HG03520 (cell line): Measurements from ENCODE around the gene IRAK4.

Experiments
- ATAC-seq: cut with Tn5 transposase; IDR thresholded peaks from one replicate; pipeline ENCODE4 v1.9.1; 2021; ENCODE audit warnings: mild to moderate bottlenecking, moderate library complexity; ENCODE audit not compliant: unreplicated experiment

IRAK4 gene

DNA sequence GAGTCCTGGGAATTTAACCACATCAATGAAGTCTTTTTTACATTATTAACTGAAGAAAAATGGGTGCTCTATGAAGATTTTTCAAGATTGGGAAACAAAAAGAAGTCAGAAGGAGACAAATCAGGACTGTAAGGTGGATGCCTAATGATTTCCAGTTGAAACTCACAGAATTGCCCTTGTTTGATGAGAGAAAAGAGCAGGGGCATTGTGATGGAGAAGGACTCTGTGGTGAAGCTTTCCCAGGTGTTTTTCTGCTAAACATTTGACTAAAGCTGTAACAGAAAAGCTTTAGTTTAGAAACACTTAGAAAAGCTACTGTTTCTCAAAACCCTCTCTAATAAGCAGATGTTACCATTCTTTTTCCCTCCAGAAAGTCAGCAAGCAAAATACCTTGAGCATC is 5.8 kb downstream of the IRAK4 start:
- no peak for ATAC-seq

DNA sequence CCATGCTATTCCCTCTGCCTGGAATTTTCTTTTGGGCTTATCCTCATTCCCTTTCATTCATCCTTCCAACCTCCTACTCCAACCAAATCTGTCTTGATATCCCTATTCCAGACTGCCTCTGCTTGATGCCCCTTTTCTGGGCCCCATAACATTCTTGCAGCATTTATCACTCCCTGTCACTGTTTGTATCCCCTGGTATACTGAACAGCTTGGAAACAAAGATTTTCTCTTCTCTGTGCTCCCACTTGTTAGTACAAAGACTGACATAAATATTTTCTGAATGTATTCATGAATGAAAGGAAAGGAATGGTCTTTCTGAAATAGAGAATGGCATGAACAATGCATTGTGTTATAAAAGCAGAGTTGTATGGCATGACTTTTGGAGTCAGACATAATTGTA is 7.5 kb downstream of the IRAK4 start:
- ATAC-seq: no peak

DNA sequence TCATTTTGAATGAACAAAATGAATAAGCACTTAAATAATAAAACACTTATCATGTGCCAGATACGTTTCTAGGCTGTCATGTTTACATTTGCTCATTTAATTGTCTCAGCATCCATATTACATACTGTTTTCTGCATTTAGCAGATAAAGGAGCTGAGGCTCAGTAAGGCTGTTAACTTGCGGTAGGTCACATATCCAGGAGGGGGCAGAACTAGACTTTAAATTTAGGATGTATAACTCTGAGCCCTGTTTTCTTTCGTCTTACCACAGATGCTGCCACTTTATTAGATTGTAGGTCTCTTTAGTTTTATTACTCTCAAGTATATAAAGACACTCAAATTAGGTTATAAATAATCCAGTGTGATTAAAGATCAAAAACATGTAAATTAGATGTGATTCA is 17.7 kb downstream of the IRAK4 start:
- no peak for ATAC-seq

DNA sequence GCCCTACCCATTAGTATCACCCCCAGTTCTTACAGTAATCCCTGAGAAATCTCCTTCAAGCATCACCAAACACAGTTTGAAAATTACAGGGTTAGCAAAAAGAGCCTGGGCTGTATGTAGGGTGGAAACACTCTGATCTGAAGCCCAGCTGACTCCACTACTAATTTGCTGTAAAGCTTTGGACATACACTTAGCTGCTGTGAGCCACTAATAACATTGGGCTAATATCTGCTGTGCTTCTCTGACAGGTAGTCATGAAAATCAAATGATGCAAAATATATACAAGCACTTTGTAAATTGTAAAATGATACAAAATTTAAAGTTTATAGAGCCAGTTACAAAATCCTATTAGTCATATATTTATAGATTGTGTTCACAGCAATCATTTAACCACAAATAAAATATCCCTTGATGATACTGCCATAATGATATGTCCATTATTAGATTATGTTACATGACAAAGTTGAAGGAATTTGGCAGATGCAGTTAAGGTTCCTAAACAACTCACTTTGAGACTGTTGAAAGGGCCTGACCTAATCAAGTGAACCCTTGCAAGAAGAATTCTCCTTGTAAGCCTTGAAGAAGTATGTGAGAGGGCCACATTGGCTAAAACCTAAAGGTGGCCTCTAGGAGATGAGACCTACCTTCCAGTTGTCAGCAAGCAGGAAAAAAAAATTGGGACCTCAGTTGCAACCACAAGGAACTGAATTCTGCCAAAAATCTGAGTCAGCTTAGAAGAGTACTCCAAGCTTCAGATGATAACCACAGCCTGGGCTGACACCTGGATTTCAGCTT is 28.3 kb downstream of the IRAK4 start:
- ATAC-seq: no peak

DNA sequence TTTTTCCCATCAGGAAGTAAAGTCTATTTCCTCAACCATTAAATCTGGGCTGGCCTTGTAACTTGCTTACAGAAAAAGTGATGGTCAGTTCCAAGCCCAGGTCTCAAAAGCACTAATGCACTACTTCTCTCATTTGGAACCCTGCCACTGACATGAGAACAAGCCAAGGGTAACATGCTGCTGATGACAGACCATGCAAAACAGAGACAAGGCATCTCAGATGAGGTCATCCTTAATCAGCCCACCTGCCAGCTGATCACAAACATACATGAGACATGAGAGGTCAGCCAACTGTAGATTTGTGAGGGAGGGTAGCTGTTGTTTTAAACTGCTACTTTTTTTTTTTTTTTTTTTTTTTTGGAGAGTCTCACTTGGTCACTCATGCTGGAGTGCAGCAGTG is 31.2 kb downstream of the IRAK4 start:
- ATAC-seq: no peak

DNA sequence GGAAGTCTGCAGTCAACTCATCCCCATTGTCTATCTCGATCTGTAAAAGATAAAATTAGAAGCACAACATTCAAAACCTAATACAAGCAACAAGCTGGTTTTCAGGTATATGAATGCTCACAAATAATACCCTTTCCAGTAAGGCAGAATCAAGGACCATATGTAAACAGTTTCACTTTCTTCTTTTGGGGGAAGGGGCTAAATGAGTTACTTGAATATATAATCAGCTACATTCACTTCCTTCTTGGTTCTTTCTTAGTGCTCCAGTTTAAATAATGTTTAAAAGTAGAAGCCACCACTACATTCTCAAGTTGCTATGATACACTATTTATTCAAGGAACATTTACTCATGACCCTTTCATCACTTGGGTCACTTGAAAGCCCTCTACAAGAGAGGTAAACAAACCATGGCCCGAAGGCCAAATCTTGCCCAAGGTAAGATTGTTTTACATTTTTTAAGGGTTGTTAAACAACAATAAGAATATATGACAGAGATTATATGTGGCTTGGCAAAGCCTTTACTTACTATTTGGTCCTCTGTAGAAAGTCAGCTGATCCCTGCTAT is 37.0 kb downstream of the IRAK4 start:
- ATAC-seq: no peak

DNA sequence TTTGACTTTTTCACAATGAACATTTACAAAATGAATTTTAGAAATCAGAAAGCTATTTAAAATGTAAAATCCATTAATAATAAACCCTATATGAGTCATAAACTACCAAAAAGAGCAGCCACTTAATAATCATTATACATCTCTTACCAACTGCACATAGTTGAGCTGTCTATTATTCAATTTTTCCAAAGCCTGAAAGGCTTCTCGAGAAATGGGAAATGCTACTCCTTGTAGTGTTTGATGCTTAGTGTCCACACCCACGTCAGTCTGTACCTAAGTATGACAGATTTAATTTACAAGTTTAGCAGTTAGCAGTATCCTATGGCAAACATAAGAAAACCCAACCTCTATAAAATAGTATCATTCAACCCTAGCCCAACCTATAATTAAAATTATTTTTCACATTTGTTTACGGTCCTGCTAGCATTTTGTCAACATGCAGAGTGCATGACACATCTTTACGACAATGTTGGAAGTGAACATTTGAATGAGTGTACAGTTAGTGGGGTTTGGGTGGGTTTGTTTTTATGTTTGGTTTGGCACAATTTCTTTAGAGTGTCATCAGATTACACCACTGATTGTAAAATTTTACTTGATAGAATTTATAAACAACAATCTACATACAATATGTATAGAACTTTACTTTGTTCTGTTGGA is 38.9 kb downstream of the IRAK4 start:
- ATAC-seq: no peak

DNA sequence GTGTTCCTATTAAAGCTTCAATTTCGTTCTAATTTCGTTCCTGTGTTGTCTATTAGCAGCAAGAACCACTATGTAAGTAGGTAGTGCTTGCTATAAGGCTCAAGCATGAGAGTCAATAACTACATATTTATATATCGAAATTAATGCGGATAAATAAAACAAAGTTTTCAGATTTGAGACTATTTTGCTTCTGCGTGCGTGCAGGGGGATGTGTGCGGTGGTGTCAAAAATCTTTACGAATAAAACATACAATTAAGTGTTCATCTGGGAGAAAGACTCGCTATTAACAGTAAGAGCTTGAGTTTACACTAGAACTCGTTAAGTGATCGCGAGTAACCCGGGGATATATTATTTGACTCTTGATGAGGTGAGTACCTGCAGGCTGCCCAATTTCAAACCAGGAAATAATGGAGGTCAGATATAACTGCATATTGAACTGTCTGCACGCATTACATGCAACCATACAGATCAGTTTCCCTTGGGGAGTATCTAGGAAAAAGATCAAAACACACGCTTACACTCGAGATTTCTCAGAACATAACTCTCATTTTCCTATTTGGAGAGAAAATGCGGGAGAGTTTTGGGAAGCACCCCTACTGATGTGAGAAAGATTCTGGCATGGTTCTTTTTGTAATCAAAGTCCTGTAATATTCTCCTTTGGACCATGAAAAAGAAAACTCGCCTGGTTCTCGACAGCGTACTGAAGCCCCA is 46.6 kb downstream of the IRAK4 start:
- no peak for ATAC-seq

DNA sequence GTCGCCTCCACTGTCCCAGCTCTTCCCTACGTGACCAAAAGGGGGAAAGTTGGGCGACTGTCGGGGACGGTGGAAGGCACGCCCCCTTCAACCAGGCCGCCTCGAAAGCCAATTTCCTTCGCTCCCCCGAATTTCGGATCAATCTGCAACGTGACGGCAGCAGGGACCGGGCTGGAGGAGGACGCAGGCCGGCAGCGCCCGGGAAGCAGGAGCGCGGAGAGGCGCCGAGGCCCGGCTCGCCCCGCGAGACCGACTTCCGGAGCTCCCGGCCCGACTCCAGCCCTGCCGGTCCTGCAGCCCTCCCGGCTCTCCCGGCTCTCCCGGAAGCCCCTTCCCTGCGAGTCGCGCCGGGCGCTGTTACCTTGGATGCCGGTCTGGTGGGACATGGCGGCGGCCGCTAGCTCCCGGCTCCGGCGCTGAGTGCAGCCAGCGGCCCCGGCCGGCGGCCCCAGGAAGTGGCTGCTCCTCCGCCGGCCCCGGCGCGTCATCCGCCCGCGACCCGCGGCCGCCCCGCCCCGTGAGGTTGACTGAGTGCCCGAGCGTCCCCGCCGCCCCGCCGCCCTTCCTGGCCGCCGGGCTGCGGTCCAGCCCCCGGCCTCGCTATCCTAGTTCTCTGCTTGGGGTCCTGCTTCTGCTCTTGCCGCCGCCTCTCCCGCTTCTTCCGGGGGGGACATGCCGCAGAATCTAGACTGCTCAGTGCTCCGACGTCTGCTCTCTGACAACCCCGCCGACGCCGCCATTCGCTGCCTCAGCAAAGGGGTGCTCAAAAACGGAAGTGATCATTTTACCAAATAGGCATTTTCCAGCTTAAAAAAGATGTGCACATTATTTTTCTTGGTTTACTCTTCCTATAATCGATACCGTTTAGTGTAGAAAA is 47.3 kb downstream of the IRAK4 start, which contains the start of gene TWF1:
Gene TWF1 (minus strand): TSS at position 458 of the 877 bp plus-strand sequence. CDS start 72 bp downstream, at position 386.
- peak; percentile 91 for ATAC-seq

DNA sequence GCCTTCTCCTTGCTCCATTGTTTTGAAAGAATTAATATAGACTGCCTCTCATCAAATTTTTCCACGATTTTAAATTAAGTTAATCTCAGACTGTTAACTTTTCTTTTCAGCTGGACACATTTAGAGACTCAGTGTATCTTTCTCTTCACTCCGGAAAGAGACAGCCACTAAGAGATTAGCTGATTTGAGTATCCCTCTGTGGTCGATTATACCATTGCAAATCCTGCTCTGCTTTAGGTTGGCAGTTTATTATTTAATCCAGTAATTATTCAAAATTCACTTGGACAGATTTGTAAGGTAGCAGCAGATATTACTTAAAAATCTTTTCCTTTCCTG is 48.0 kb downstream of the IRAK4 start:
- no peak for ATAC-seq

DNA sequence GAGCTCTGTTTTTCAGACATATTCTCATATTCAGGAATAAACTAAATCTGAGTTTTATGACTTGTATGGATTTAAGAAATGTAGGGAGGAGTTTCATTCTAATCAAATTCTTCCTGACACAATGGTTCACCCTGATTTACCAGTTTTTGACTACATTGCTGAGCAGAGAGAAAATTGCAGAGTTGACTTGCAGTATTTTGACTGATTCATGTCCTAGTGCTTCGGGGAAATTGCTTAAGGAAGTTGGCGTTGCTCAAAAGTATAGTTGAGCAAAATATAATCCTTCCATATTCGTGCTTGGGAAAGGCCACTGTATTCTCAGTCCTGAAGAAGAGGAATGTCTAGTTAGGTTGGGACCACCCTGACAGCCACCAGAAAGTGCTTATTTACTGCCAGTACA is 48.6 kb downstream of the IRAK4 start:
- ATAC-seq: no peak

DNA sequence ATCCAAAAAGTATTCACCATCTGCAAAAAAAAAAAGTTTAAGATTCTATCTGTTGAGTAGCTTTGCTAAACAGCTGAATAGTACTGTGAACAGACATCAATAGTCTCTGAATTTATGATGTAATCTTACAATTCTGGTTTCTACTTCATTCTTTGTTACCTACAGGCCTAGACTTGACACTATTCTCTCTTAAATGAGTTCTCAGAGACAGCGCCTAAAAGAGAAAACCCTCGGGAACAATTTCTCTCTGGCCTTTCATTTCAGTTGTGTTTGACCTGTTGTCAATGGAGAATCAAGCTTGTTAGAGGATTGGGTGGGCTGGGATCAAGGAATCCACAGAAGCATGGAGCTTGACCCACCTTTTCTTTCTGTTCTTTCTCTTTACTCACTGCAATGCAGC is 53.3 kb downstream of the IRAK4 start:
- ATAC-seq: no peak

DNA sequence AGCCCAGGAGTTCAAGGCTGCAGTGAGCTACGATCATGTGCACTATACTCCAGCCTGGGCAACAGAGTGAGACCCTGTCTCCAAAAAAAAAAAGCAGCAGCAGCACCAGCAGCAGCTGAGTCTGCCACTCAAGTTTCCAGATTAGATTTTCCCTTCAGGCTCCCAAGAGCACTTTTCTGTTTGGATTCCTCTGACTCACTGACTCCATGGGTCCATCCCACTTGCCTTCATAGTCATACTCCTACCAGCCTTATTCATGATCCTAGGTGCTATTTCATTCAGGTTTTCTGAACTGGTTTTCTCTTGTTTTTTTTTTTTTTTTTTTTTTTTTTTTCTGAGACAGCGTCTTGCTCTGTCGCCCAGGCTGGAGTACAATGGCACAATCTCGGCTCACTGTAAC is 54.2 kb downstream of the IRAK4 start:
- ATAC-seq: no peak

DNA sequence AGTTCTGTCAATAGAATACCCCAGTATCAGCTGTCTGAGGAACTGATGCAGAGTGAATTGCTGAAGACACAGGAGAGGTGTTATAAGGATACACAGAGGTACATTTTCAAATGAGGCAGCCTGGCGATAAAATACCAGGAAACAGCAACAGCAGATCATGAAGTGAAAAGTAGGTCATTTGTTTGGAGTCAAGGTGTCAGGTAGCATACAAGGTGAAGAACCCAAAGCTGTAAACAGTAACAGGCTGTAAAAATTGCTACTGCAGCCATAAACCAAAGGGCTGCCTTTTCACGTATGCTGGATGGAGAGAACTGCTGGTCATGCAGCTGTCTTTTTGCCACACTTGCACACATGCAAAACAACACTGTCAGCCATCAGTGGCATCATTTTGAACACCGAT is 56.7 kb downstream of the IRAK4 start:
- no peak for ATAC-seq

DNA sequence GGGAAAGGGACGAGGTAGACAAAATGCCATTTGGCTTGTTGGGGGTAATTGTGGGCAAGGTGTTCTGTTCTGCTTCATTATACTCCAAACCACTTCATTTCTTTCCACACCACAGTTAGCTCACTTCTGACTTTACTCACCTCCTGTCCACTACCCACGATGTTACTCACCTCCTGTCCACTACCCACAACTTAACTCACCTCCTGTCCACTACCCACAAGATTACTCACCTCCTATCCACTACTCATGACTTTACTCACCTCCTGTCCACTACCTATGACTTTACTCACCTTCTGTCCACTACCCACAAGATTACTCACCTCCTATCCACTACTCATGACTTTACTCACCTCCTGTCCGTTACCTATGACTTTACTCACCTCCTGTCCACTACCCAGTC is 57.4 kb downstream of the IRAK4 start:
- no peak for ATAC-seq

DNA sequence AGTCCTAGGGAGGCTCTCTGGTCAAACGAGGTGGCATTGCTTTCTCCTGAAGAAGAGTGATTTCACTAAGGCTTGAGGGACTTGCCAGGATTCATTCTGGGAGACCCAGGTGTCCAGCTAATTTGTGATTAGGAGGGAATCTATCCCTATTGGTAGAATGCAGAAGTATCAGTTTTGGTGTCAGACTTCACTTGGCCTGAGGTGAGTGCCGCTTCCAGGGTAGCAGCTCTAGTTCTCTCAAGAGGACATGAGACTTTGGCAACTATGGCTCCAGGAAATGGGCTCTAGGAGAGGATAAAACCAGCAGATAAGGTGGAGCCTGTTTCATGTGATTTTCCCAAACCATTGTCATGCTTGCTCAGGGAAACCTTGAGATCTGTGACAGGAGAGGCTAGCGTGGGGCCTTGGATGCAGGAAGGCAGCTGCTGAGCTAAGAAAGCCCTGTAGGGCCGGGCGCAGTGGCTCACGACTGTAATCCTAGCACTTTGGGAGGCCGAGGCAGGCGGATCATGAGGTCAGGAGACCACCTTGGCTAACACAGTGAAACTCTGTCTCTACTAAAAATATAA is 65.5 kb downstream of the IRAK4 start:
- no peak for ATAC-seq

DNA sequence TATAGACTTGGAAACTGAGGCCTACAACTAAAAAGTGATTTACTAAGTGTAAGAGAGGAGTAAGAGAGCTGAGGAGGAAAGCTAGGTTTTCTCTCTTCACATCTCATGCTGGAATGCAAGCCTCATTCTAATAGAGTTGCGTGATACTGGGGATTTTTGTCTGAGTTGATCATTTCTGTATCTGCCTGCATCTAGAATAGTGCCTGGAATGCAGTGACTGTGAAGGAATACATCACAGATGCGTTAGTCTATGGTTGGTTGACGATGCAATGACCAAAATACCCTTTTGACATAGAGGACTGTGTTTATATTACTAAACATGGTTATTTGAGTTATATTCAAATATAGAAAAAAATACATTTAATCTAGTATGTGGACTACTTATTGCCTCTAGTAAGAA is 67.9 kb downstream of the IRAK4 start:
- ATAC-seq: no peak

DNA sequence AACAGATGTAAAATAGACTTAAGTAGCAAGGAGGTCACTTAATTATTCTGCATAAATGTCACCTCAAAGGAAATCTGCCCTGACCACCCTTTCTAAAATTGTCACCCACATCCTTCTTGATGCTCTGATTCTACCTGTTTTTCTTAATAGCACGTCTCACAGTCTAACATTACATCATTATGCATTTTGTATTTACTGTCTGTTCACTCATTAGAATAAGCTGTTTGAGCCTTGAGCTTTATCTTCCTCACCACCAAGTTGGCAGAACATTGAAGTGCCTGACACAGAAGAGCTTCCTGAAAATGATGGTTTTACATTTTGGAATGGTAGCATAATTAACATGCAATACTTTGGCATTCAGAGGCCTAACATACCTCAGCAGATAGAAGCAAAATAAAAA is 68.3 kb downstream of the IRAK4 start:
- no peak for ATAC-seq

DNA sequence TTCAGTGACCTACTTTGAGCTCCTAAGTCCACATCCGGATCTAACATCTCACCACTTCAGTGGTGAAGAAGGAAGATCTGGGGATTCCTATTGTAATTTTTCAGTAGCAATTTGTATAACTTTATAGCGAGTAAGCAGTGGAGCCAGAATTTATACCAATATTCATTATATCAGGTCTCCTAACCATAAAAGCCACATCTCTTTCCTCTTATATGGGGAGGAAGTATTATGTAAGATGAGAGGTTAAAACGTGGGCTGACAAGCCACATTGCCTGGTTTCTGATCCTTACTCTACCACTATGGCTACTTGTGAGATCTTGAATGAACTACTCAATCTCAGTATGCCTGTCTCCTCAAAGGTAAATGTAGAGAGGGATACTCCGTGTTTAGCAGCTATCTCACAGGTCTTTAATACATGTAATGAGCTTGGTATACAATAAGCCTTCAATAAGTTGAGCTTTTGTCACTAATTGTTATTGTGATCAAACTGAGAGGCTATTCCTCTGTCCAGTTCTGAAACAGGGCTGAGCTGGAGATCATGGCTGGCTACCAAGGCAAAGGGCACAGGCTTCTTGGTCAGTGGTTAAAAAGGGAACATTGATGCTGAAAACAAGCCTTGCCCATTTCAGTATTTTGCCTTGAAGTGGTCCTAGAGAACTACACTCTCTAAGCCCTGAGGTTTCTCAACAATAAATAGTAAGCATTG is 73.9 kb downstream of the IRAK4 start:
- ATAC-seq: no peak

DNA sequence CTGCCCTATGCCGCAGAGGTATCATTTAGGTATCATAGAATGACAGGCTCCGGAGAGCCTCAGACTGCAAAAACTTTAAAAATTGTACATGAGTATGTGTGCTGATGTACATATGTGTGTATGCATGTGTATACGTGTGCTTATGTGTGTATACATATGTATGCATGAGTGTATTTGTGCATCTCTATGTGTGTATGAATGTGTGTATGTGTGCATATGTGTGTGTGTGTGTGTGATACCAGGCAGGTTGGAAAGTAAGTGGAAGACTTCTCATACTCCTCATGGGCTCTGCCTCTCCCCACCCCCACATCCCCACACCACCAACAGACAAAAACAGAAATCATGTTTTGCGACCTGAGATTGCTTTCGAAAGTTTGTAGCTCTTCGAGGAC is 76.5 kb downstream of the IRAK4 start:
- peak; percentile 2 for ATAC-seq
